ENCODE data around the gene ZNF770.
A peak's percentile ranks its signal among the peaks of the same experiment; 100 is the strongest.
"Not testable (repeated sequence)": the region's sequence is repeated elsewhere in the genome, so short reads cannot be mapped to it uniquely, and the experiment has no call there.

ZNF770 gene

DNA sequence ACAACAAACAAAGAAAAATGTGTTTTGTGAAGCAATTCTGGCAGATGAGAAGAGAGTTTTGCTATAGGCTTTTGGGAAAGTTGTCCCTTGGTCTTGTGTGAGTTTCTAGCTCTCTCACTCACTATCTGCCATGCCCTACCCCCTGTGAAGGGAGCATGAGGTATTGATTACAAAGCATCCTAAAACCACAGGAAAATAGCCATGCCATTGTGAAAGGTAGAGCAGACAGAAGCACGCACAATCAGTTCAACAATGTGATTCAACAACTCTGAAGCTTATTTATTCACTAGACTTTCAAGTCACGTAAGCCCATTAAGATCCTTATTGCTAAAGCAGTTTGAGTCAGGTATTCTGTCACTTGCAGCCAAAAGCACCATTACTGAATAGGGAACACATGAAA is 12.0 kb downstream of the ZNF770 start:
- no peak for DNase-seq

DNA sequence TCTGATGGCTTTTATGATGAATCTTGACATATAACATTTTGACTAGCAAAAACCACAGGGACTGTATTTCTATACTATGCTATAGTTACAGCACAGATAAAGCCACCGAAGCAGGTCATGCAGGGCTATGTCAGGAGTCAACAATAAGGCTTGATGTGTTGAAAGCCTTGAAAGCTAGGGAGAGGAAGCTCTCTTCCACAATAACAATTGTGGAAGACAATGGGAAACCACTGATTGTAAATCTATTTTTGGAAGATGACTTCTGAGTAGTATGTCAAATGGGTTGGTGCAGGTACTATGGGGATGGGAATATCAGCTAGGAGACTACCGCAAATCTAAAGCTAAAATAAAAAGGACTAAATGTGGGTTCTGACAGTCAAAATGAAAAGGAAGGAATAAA is 14.6 kb downstream of the ZNF770 start:
- no peak for DNase-seq

DNA sequence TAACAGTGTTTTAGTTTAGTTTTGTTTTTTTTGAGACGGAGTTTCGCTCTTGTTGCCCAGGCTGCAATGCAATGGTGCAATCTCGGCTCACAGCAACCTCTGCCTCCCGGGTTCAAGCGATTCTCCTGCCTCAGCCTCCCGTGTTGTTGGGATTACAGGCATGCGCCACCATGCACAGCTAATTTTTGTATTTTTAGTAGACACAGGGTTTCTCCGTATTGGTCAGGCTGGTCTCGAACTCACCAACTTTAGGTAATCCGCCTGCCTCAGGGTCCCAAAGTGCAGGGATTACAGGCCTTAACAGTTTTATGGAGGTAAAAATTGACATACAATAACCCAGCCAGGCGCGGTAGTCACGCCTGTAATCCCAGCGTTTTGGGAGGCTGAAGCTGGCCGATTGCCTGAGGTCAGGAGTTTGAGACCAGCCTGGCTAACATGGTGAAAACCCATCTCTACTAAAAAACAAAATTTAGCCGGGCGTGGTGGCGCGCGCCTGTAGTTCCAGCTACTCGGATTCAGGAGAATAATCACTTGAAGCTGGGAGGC is 17.9 kb downstream of the ZNF770 start:
- DNase-seq: not testable (repeated sequence)

DNA sequence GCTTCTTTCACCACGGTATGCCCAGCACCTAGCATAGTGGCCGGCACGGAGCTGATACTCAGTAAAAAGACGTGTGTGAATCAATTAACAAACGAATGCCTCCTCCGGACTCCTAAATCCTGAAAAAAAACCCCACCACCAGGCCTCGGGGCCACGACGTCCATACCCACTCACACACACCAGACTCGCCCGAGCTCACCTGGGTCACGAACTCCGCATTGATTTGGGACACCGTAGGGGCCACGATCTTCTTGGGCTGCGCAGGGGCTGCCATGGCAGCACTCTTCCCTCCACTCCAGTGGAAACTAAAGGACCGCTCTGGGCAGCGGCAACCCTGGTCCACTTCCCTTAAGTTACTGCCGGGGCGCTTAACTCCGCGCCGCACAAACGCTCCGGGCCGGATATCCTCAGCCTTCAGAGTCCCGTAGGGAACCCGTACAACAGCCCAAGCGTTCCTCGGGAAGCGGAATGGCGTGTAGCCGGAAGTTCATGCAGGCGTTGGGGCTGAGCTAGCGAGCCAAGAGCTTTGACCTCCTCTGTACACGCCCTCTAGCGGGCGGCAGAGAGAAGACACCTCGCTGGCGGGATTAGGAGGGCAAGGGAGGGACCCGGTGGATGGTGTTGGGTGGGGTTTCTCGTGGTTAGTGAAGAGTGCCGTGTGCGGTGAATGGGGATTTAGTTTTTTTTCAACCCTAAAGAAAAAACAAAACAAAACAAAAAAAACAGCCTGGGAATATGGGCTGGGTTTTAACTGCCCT is 18.6 kb downstream of the ZNF770 start, which contains the start of gene AQR:
Gene AQR, minus strand, starts transcription at position 403 of the 758 bp plus-strand sequence. Its CDS starts 129 bp downstream, at position 274.
- peak; percentile 93 for DNase-seq

DNA sequence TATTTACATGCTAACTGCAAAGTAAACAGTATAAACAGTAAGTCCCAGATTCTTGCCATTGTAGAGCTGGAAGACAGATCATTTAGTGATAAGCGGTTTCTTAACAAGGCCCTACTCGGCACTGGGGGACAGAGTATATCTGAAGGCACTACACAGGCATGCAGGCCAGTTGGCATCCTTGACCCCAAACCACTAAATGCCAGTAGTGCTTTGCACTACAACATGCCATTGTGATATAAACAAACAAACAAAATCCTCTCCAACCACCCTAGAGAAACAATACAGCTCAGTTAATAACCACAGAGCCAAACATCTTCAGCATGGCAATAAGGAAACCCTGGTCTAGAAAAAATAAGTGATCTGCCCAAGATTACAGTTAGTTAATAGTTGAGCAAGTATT is 23.8 kb downstream of the ZNF770 start:
- DNase-seq: no peak

DNA sequence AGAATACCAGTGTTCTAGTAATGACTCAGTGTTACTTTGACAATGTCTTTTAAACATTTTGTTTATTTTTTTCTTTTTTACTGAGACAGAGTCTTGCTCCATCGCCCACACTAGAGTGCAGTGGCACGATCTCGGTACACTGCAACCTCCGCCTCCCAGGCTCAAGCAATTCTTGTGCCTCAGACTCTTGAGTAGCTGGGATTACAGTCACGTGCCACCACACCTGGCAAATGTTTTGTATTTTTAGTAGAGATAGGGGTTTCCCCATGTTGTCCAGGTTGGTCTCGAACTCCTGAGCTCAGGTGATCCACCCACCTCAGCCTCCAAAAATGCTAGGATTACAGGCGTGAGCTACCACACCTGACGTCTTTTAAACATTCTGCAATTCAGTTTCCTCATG is 34.2 kb downstream of the ZNF770 start:
- DNase-seq: no peak

DNA sequence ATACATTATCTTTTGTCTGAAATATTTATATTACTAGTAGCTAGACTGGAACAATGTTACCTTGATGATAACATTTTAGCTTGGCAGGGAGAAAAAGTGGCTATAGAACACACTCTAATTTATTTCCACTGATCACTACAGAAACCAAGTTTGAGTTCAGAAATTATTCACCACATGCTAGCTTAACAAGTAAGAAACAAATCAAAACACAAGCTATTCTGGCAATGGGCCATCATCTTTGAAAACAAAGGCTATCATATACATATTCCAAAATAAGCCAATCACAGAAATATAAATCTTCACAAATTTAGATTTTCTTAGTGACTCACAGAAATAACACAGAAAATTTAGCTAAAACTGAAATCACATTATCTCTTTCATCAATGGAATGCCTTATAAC is 35.6 kb downstream of the ZNF770 start:
- DNase-seq: no peak

DNA sequence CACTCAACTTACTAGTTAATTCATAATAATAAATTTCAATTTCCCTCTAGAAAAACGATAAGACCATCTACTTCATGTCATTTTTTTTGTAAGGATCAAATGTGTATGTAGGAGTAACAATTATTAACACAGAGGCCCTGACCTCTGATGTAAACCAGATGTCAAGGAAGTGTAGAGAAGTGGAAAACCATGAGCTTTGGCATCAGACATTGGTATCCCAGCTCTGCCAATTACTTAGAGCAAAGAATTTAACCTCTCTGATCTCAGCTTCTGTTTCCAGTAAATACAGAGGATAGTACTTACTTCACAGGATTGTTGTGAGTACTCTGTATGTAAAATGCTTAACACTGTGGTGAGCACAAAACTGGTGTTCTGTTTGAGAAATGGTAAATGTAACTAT is 36.1 kb downstream of the ZNF770 start:
- no peak for DNase-seq

DNA sequence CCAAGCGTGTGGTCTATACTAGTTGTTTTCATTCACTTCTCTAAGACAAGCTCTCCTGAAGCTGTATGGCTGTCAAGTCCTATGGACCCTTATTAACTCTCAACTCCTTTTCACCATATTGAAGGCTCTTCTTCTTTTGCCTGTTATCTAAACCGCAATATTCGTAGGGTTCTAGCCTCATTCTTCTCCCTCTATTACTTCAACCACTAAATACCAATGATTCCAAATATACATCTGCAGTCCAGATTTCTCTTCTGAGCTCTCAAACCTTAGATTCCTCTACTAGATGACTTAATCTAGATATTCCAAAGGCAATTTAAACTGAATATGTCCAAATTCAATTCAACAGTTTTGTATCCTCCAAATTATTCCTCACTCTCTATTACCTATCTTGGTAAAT is 43.2 kb downstream of the ZNF770 start:
- no peak for DNase-seq

DNA sequence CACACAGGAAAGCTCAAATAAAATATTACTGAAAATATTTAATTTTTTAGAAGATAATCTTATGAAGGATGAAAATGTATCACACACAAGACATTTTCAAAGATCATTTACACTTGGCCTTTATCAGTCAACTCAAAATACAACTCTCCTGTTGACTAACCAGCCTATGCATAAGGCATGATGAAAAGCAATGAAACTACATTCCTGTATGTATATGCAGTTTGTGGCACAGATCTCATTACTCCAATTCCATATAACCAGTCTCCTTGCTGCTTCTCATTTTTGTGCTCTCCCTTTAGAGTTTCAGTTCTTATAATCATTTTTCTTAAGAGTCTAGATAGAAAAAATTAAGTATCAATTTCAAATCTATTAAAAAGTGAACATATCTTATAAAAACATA is 44.4 kb downstream of the ZNF770 start:
- DNase-seq: no peak

DNA sequence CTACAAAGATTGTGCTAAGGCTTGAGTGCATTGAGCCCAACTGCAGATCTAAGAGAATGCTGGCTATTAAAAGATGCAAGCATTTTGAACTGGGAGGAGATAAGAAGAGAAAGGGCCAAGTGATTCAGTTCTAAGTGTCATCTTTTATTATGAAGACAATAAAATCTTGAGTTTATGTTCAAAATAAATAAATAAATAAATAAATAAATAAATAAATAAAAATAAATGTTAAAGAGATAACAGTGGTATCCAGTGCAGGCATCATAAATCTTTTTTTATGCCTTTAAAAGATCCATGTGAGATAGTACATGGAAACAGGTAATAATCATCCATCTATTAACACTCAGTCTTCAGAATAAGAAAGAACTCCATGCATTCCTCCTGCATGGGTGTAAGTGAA is 44.8 kb downstream of the ZNF770 start:
- DNase-seq: not testable (repeated sequence)

DNA sequence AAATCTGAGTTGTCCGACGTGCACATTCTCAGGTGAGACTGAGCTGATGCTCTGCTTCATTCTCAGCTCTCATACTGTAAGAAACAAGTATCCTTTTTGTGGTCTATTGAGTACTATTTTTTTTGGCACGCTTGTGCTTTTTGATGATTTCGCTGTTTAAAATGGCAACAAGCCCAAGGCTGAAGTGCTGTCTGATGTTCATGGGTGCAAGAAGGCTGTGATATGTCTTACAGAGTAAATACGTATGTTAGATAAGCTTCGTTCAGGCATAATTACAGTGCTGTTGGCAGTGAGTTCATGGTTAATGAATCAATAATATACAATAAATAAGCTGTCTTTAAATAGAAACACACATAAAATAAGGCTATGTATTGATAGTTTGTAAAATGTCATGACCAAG is 45.7 kb downstream of the ZNF770 start:
- no peak for DNase-seq

DNA sequence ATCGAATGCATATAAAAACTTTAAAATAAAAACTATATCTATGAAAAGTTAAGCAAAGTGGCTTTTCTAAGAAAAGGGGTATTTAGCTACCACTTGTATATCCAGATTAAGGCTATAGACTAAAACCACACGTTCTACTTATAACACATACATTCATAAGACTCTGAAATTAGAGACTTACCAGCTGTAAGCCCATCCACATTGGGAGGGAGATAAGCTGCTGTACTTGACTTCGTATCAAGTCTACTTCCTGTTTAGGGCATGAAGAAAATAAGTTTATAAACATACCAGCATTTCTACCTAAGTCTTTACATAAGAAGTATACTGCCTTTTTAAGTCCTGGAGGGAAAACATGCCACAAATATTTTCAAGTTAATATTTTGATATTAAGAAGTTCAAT is 46.3 kb downstream of the ZNF770 start:
- no peak for DNase-seq

DNA sequence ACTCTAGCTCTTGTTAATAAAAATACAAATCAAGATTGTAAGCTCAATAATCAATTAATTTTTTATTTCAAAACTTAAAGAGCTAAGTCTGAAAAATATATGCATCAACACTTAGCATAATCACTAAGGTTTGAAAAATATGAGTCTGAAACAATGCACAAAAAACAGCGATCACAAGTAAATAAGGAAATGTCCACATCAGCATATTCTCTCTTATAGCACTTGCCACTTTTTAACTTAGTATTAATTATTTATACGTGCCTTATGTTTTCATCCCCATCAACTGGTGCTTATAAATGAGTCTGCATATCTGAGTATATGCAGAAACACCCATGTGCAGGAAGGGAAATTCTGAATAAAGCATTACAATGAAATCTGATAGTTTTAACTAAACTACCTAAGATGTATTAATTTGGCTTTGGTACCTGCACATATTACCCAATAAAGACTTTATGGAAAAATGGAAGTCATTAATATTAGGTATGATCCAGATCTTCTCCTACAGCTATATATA is 46.8 kb downstream of the ZNF770 start:
- no peak for DNase-seq

DNA sequence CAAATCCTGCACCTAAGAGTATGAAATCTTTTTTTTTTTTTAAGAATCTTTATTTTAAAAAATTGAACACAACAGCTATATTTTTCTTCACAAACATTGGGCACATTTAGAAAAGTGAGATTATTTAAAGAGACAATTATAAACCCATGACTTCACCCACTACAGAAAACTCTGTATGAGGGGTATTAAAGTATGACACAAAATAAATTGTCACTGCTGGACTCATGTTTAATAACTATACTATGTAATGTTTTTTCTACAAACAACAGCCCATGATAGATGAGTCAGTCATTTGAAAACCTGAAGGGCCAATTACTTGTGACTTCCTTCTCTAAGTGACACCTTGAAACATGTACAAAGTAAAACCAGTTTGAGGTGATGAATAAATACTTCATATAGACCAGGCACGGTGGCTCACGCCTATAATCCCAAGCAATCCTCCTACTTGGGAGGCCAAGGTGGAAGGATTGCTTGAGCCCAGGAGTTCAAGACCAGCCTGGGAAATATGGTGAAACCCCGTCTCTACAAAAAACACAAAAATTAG is 54.6 kb downstream of the ZNF770 start:
- no peak for DNase-seq

DNA sequence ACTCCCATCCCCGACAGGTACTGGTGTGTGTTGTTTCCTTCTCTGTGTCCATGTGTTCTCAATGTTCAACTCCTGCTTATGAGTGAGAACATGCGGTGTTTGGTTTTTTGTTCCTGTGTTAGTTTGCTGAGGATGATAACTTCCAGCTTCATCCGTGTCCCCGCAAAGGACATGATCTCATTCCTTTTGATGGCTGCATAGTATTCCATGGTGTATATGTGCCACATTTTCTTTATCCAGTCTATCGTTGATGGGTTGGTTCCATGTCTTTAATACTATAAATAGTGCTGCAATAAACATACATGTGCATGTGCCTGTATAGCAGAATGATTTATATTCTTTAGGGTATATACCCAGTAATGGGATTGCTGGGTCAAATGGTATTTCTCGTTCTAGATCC is 59.7 kb downstream of the ZNF770 start:
- not testable (repeated sequence) for DNase-seq
